HCT116 (cell line): ENCODE results near the gene CFAP45. TPM values are rescaled to one million over a fixed set of nuclear protein-coding genes. Genes with fewer than 3 reads are reported as not detected.

Source experiments
- ATAC-seq: fragments of 200-7000 bp; cut with Tn5 transposase; 2 replicates; pipeline ENCODE4 v1.9.1; 2020; ENCODE audit warnings: mild to moderate bottlenecking, moderate library complexity
- BruUV-seq: library from RNA; stranded (reverse); fragments of 400-500 nt; replicated peaks from 2 replicates; lab custom pipeline; 2021; lab: Mats Ljungman, UMichigan
- CTCF ChIA-PET: fragments of 300-600 bp; sonication (Branson Sonifier 250); formaldehyde crosslinking; loops from one replicate; lab custom pipeline; 2021; ENCODE audit warnings: antibody characterized with exemption; lab: Charles Lee
- POLR2A ChIA-PET: fragments of 300-600, 350-600 bp; sonication (Branson Sonifier 250); formaldehyde crosslinking; loops from one replicate; lab custom pipeline; 2021; ENCODE audit warnings: antibody characterized with exemption; lab: Charles Lee
- RAD21 ChIA-PET, 2 experiments: fragments of 300-600 bp; sonication (Branson Sonifier 250); formaldehyde crosslinking; loops; one replicate each; lab custom pipeline; 2023; ENCODE audit warnings: low total read pairs in 2 of 2; ENCODE audit not compliant: uncharacterized antibody in 2 of 2, unreplicated experiment in 2 of 2, low non-redundant PET in 1 of 2; lab: Charles Lee
- DNase-seq: peaks from one replicate; pipeline ENCODE4 v3.0.0-alpha.2; 2010; ENCODE audit warnings: low read depth, low spot score
- H2AFZ ChIP-seq: fragments of 200-600 bp; shearing (Covaris generic), sonication (generic); 2 replicates; pipeline ENCODE4 v1.6.1; 2017; ENCODE audit warnings: low read depth, mixed run types, mixed read lengths, antibody characterized with exemption, low read length; ENCODE audit not compliant: poor library complexity, severe bottlenecking
- H3K27ac ChIP-seq: 2 replicates; pipeline ENCODE4 v1.5.1; 2012; ENCODE audit warnings: low read depth, low read length
- H3K27me3 ChIP-seq: fragments of 200-600 bp; sonication (generic); 2 replicates; pipeline ENCODE4 v1.6.1; 2016; ENCODE audit warnings: mixed run types, low read length, mixed read lengths; ENCODE audit not compliant: insufficient read depth
- H3K36me3 ChIP-seq, 2 experiments: fragments of 200-500 bp in 1 of 2; fragments of 200-600 bp in 1 of 2; sonication (Bioruptor generic) in 1 of 2; sonication (generic) in 1 of 2; 2 replicates each; pipeline versions ENCODE4 v1.5.1 to v1.6.1; 2014 to 2016; ENCODE audit warnings: low read length in 2 of 2, inconsistent platforms in 1 of 2, mixed read lengths in 1 of 2, mixed run types in 1 of 2; ENCODE audit not compliant: insufficient read depth in 2 of 2, control insufficient read depth in 1 of 2
- H3K4me1 ChIP-seq, 2 experiments: fragments of 200-600 bp in 1 of 2; sonication (generic) in 1 of 2; 2 replicates each; pipeline versions ENCODE4 v1.5.1 to v1.6.1; 2012 to 2017; ENCODE audit warnings: low read length in 2 of 2, inconsistent platforms in 1 of 2, mild to moderate bottlenecking in 1 of 2, mixed read lengths in 1 of 2, mixed run types in 1 of 2, moderate library complexity in 1 of 2; ENCODE audit not compliant: insufficient read depth in 2 of 2, control insufficient read depth in 1 of 2
- H3K4me2 ChIP-seq: fragments of 200-600 bp; sonication (generic); 2 replicates; pipeline ENCODE4 v1.6.1; 2017; ENCODE audit warnings: mixed run types, low read length, mixed read lengths
- H3K4me3 ChIP-seq, 2 experiments: fragments of 200-600 bp in 1 of 2; sonication (generic) in 1 of 2; replicated peaks in 1 of 2; 2 replicates each; pipeline ENCODE4 v1.5.1; 2011 to 2016; ENCODE audit warnings: low read length in 2 of 2, control low read depth in 1 of 2, low read depth in 1 of 2, mild to moderate bottlenecking in 1 of 2, mixed read lengths in 1 of 2, mixed run types in 1 of 2
- H3K79me2 ChIP-seq: fragments of 200-600 bp; sonication (generic); 2 replicates; pipeline ENCODE4 v1.6.1; 2017; ENCODE audit warnings: mild to moderate bottlenecking, mixed run types, low read length, moderate library complexity, mixed read lengths; ENCODE audit not compliant: insufficient read depth
- H3K9ac ChIP-seq: fragments of 200-600 bp; sonication (generic); 2 replicates; pipeline ENCODE4 v1.6.1; 2016; ENCODE audit warnings: low read length, mixed read lengths
- H3K9me2 ChIP-seq: fragments of 200-600 bp; sonication (generic), shearing (Covaris generic); 2 replicates; pipeline ENCODE4 v1.6.1; 2017; ENCODE audit warnings: mixed run types, mild to moderate bottlenecking, moderate library complexity; ENCODE audit not compliant: insufficient read depth
- H3K9me3 ChIP-seq, 2 experiments: fragments of 200-500 bp in 1 of 2; fragments of 200-600 bp in 1 of 2; sonication (Bioruptor generic) in 1 of 2; sonication (generic) in 1 of 2; 2 replicates each; pipeline ENCODE4 v1.6.1; 2014 to 2017; ENCODE audit warnings: low read length in 2 of 2, mixed read lengths in 2 of 2, inconsistent platforms in 1 of 2, low read depth in 1 of 2, mild to moderate bottlenecking in 1 of 2, mixed run types in 1 of 2, moderate library complexity in 1 of 2; ENCODE audit not compliant: control insufficient read depth in 1 of 2, insufficient read depth in 1 of 2
- H4K20me1 ChIP-seq: fragments of 200-600 bp; sonication (generic), shearing (Covaris generic); 2 replicates; pipeline ENCODE4 v1.6.1; 2017; ENCODE audit warnings: mixed run types, mild to moderate bottlenecking, moderate library complexity; ENCODE audit not compliant: insufficient read depth
- CBX3 ChIP-seq: IDR thresholded peaks from 2 replicates; pipeline ENCODE4 v1.6.1; 2012; ENCODE audit warnings: low read depth
- CEBPB ChIP-seq: IDR thresholded peaks from 2 replicates; pipeline ENCODE4 v1.6.1; 2012; ENCODE audit warnings: low read depth
- EGR1 ChIP-seq: IDR thresholded peaks from 2 replicates; pipeline ENCODE4 v1.6.1; 2012; ENCODE audit warnings: low read depth
- ELF1 ChIP-seq: IDR thresholded peaks from 2 replicates; pipeline ENCODE4 v1.6.1; 2012; ENCODE audit warnings: low read depth, borderline replicate concordance
- EZH2 ChIP-seq: fragments of 200-600 bp; sonication (generic); IDR thresholded peaks from 2 replicates; pipeline ENCODE4 v1.6.1; 2017; ENCODE audit warnings: antibody characterized with exemption, mixed run types
- EZH2phosphoT487 ChIP-seq: fragments of 200-600 bp; IDR thresholded peaks from 2 replicates; pipeline ENCODE4 v1.6.1; 2018; ENCODE audit warnings: antibody characterized with exemption, borderline replicate concordance
- JUND ChIP-seq: IDR thresholded peaks from 2 replicates; pipeline ENCODE4 v1.6.1; 2012
- POLR2AphosphoS5 ChIP-seq: IDR thresholded peaks from 2 replicates; pipeline ENCODE4 v1.6.1; 2011; ENCODE audit warnings: mild to moderate bottlenecking, low read depth, low read length, moderate library complexity
- RAD21 ChIP-seq: IDR thresholded peaks from 2 replicates; pipeline ENCODE4 v1.6.1; 2012; ENCODE audit warnings: low read depth, mild to moderate bottlenecking
- SIN3A ChIP-seq: IDR thresholded peaks from 2 replicates; pipeline ENCODE4 v1.6.1; 2012; ENCODE audit warnings: low read depth
- SP1 ChIP-seq: IDR thresholded peaks from 2 replicates; pipeline ENCODE4 v1.6.1; 2012; ENCODE audit warnings: low read depth
- SRF ChIP-seq: IDR thresholded peaks from 2 replicates; pipeline ENCODE4 v1.6.1; 2012; ENCODE audit warnings: low read depth
- TCF7L2 ChIP-seq: IDR thresholded peaks from 2 replicates; pipeline ENCODE4 v1.7.0; 2011; ENCODE audit warnings: borderline replicate concordance, inconsistent platforms; ENCODE audit not compliant: insufficient read depth, insufficient read length; ENCODE audit errors: extremely low read depth
- YY1 ChIP-seq: IDR thresholded peaks from 2 replicates; pipeline ENCODE4 v1.6.1; 2011; ENCODE audit warnings: low read length, low read depth, moderate library complexity, mild to moderate bottlenecking; ENCODE audit not compliant: insufficient replicate concordance; ENCODE audit errors: extremely low read depth
- ZFX ChIP-seq: fragments of 450-650 bp; IDR thresholded peaks from 2 replicates; pipeline ENCODE4 v1.6.1; 2017
- intact Hi-C: fragments of 100-400 bp; cut with micrococcal nuclease; formaldehyde crosslinking; loops from 2 replicates; pipeline ENCODE4 v1.10.0; 2022
- total RNA-seq: library from RNA; stranded (reverse); gene quantifications from one replicate; pipeline ENCODE4 v1.2.1, GENCODE V29; 2021; ENCODE audit not compliant: unreplicated experiment
- TF ChIP-seq, protein P1 (sequence below): IDR thresholded peaks from 2 replicates; pipeline ENCODE4 v1.6.1; 2012
- TF ChIP-seq, protein P2 (sequence below): IDR thresholded peaks from 2 replicates; pipeline ENCODE4 v1.6.1; 2012
- TF ChIP-seq, protein P3 (sequence below), 3 experiments: fragments of 200-600 bp in 1 of 3; sonication (generic) in 1 of 3; IDR thresholded peaks in 2 of 3; conservative IDR thresholded peaks in 1 of 3; 2 replicates each; pipeline ENCODE4 v1.5.1; 2012 to 2017; ENCODE audit warnings: low read depth in 2 of 3, low read length in 2 of 3, antibody characterized with exemption in 1 of 3, borderline replicate concordance in 1 of 3, control low read depth in 1 of 3, mild to moderate bottlenecking in 1 of 3, mixed read lengths in 1 of 3, mixed run types in 1 of 3, moderate library complexity in 1 of 3; ENCODE audit not compliant: insufficient read depth in 1 of 3
- TF ChIP-seq, protein P4 (sequence below): IDR thresholded peaks from 2 replicates; pipeline ENCODE4 v1.6.1; 2011; ENCODE audit warnings: mild to moderate bottlenecking, low read length, moderate library complexity; ENCODE audit not compliant: insufficient replicate concordance; ENCODE audit errors: extremely low read depth

Gene CFAP45
- total RNA-seq, 1 experiment from 2014 or later: 0.59 TPM

DNA sequence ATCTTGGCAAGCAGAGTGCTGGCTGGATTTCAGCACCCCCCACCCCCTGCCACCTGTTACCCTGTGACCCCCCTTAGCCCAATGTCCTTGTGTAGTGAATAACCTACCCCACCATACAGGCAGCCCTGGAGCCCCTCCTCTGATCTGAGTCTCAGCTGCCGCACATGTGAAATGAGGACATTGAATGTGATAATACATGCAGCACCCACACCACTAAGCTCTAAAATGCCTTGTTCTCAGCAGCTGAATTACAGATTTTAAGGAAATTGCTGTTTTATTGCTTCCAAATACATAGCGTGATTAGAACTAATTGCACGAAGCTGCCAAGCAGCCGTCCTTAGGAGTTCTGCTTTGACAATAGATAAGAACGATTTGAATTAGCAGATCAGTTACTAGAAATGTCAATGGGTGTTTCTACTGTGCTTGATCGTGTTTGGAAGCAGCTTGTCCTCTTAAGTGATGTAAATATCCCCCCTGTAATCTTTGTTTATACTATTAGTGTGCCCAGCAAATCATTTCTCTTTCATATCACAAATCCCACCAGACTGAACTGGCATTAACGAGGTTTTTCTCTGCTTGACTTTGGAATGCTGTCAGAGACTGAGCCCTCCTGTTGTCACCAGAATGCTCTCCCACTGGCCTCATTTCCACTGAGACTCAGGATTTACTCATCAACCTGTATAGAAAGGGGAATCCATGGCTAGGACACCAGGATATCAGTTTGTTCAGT is 68.4 kb downstream of the CFAP45 start (continued):
- TF ChIP-seq JUND (no peak), RAD21 (no peak), CBX3 (no peak), EZH2phosphoT487 (no peak), SP1 (no peak), YY1 (no peak), SRF (no peak), EZH2 (no peak)
- TF ChIP-seq, protein P1, sequence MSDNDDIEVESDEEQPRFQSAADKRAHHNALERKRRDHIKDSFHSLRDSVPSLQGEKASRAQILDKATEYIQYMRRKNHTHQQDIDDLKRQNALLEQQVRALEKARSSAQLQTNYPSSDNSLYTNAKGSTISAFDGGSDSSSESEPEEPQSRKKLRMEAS: no peak

DNA sequence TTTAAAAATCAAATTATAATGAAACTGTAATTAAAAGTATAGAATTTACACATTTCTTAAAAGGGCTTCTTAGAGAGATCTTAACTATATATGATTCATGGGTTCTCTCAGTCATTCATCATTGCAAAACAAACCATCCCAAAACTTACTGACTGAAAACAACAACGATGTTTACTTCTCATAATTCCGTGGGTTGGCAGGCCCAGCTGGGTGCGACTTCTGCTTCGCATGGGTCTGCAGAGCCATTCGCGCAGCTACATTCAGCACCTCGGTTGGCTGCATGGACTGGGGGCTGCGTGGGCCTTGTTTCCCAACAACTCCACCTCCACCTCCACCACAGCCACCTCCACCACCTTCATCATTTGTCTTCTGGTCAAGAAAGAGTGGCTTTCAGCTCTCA is 69.2 kb downstream of the CFAP45 start:
- Histone ChIP-seq H3K9me3 (no peaks in the 10 kb centered on the region), H3K27ac (no peak overlapping the region), H3K79me2 (no peaks in the 10 kb centered on the region), H3K36me3 (no peaks in the 10 kb centered on the region), H3K9ac (no peak overlapping the region), H2AFZ (no peak overlapping the region), H3K4me3 (no peak overlapping the region), H3K4me2 (no peak overlapping the region), H4K20me1 (no peaks in the 10 kb centered on the region), H3K27me3 (no peaks in the 10 kb centered on the region), H3K4me1 (peaks cover 0 to 7% of the 10 kb centered on the region in 2 experiments; a peak in 1 of 4 replicates), H3K9me2 (no peaks in the 10 kb centered on the region)
- ChIA-PET CTCF (interaction anchor here (1.1 to 4.4 kb wide), 5 partner anchors 14 to 62 kb away, joined by 3 to 20 read pairs (median 4); no protein-coding TSS in a partner anchor), RAD21 (no interaction called here), POLR2A (no interaction called here)
- no peak for TF ChIP-seq YY1
- TF ChIP-seq, protein P2, sequence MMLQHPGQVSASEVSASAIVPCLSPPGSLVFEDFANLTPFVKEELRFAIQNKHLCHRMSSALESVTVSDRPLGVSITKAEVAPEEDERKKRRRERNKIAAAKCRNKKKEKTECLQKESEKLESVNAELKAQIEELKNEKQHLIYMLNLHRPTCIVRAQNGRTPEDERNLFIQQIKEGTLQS: no peak
- no peak for TF ChIP-seq TCF7L2
- TF ChIP-seq EZH2: no peak
- TF ChIP-seq POLR2AphosphoS5: no peak
- TF ChIP-seq, protein P3, sequence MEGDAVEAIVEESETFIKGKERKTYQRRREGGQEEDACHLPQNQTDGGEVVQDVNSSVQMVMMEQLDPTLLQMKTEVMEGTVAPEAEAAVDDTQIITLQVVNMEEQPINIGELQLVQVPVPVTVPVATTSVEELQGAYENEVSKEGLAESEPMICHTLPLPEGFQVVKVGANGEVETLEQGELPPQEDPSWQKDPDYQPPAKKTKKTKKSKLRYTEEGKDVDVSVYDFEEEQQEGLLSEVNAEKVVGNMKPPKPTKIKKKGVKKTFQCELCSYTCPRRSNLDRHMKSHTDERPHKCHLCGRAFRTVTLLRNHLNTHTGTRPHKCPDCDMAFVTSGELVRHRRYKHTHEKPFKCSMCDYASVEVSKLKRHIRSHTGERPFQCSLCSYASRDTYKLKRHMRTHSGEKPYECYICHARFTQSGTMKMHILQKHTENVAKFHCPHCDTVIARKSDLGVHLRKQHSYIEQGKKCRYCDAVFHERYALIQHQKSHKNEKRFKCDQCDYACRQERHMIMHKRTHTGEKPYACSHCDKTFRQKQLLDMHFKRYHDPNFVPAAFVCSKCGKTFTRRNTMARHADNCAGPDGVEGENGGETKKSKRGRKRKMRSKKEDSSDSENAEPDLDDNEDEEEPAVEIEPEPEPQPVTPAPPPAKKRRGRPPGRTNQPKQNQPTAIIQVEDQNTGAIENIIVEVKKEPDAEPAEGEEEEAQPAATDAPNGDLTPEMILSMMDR (IDR thresholded peaks at IDR 0.05 in 2 of 3, conservative IDR thresholded peaks at IDR 0.05 in 1 of 3; ENCODE audit: borderline replicate concordance in 1 of 3, insufficient read depth in 1 of 3, low read depth in 2 of 3, low read length in 2 of 3): no peak
- no peak for TF ChIP-seq EGR1
- TF ChIP-seq RAD21: no peak
- TF ChIP-seq, protein P4, sequence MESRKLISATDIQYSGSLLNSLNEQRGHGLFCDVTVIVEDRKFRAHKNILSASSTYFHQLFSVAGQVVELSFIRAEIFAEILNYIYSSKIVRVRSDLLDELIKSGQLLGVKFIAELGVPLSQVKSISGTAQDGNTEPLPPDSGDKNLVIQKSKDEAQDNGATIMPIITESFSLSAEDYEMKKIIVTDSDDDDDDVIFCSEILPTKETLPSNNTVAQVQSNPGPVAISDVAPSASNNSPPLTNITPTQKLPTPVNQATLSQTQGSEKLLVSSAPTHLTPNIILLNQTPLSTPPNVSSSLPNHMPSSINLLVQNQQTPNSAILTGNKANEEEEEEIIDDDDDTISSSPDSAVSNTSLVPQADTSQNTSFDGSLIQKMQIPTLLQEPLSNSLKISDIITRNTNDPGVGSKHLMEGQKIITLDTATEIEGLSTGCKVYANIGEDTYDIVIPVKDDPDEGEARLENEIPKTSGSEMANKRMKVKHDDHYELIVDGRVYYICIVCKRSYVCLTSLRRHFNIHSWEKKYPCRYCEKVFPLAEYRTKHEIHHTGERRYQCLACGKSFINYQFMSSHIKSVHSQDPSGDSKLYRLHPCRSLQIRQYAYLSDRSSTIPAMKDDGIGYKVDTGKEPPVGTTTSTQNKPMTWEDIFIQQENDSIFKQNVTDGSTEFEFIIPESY: no peak
- TF ChIP-seq JUND: no peak
- TF ChIP-seq CEBPB: no peak
- TF ChIP-seq ZFX: no peak
- TF ChIP-seq SRF: no peak
- TF ChIP-seq ELF1: no peak
- TF ChIP-seq SIN3A: no peak
- no peak for TF ChIP-seq EZH2phosphoT487
- no TSS peak for BruUV-seq
- ATAC-seq (no peak), DNase-seq (no peak)
- intact Hi-C loops: no loop called here
